HG02884 (cell line): ENCODE data around the gene PPP1R14D.
A peak's percentile ranks its signal among the peaks of the same experiment; 100 is the strongest.

ENCODE experiments used
- ATAC-seq: cut with Tn5 transposase; IDR thresholded peaks from one replicate; pipeline ENCODE4 v1.9.1; 2021; ENCODE audit warnings: mild to moderate bottlenecking, moderate library complexity; ENCODE audit not compliant: unreplicated experiment

Gene PPP1R14D

DNA sequence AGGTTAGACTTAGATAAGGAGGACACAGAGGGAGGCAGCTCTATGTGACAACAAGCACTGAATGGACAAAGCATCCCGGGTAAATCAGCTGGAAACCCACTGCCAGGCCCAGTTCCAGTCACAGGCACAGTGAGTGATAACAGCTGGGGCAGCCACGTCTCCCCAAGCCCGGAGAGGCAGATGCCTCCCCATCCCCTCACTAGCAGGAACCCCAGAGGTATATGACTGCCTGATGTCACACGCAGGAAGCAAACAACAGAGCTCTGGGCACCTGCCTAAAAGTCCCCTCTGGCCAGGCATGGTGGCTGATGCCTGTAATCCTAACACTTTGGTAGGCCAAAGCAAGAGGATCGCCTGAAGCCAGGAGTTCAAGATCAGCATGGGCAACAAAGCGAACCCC is 40.5 kb downstream of the PPP1R14D start:
- no peak for ATAC-seq

DNA sequence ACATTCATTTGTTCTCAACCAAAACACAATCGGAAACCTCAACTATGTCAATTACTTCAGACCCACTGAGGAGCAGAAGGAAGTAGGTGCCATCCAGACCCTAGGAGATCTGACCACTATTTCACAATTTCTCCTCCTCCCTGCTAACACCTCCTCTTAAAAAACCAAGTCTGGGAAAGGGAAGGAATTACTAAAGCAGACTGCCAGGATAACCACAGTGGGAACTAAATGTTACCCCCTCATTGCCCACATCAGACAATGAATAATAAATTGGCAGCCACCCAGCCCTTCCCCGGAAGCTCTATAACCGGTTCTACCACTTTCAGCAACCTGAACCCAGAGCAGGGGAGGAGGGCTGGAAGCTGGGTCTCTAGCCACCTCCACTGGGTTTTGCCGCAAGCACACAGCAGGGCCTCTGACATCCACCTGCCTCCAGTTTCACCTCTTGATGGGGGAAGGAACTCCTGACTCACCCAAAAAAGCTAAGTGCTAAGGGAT is 41.1 kb downstream of the PPP1R14D start:
- no peak for ATAC-seq

DNA sequence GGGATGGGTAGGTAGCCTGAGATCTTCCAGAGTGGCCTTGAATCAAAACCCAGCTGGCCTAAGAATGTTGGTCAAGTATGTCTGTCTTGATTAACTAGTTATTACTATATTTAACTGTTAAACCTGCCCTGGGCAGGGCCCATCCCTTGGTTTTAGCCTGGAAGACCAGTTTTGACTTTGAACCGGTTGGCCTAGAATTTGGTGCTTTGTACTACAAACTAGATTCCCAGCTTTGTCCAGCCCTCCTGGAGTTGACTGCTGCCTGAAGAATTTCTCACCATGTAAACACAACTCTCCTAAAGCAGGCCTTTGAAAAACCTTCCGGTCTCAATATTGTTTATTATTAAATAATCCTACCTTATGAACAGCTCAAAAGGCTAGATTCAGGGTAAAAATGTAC is 42.7 kb downstream of the PPP1R14D start:
- ATAC-seq: no peak

DNA sequence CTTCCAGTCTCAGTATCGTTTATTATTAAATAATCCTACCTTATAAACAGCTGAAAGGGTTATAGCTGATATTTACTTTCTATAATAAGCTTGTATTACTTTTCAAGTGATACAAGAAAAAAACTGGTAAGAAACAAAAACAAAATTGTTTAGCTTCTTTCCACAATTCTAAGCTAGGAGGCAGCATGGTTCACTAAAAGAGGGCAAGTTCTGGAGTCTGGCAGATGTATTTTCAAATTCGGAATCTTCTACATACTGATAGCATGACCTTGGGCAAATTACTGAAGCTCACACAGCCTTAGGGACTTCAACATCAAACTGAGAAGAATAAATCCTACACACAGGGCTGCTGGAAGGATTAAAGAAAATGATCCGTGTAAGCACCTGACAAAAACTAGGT is 43.3 kb downstream of the PPP1R14D start:
- no peak for ATAC-seq

DNA sequence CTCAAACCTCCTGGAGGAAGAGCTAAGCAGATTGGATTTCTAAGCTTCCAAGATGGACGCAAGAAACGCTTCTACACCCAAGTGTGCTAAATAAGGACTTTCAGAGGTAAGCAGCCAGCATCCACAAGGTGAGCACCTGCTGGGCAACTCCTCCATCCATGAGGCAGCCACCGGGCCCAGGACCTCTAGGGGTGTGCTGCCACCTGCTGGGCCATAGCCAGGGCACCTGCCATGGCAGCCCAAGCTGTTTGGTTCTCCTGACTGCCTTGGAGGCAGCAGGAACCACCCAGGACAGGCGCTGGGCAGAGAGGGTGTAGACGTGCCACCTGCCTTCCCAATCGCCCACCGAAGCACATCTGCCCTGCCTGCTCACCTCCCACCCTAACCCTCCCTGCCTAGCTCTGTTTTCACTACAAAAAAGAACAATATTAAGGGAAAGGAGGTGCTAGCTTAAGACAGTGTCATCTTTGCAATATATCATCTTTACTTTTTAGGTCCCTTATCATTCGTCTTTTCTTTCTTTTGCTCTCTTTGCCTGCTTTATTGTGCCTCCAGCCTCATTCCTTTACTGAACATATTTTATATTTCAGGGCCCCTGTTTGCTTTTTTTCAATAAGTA is 45.8 kb downstream of the PPP1R14D start:
- no peak for ATAC-seq

DNA sequence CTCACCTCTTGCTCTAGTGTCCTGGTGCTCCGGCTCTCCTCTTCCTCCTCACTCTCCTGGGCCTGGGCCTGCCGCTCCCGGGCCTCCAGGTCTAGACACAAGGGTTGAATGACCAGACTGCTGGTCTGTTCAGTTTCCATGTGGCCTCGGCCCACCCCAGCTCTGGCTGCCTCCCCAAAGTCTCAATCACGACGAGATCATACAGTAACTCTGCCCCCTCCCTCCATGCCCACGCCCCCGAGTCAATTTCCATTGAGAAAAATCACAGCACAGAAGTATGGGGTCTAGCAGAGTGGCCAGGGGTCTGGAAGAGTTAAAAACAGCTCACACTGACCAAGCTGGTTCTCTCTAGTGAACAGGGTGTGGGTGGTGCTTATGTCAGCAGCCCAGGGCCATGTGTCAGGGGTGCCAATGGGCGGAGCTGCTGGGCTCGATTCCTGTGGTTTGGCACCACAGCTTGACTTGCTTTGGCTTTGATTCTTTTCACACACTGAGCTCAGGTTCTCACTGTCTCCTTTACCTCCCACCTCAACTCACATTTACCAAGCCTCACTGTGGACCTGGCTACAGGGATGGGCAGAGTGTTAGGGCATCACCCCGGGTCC is 51.9 kb downstream of the PPP1R14D start:
- no peak for ATAC-seq

DNA sequence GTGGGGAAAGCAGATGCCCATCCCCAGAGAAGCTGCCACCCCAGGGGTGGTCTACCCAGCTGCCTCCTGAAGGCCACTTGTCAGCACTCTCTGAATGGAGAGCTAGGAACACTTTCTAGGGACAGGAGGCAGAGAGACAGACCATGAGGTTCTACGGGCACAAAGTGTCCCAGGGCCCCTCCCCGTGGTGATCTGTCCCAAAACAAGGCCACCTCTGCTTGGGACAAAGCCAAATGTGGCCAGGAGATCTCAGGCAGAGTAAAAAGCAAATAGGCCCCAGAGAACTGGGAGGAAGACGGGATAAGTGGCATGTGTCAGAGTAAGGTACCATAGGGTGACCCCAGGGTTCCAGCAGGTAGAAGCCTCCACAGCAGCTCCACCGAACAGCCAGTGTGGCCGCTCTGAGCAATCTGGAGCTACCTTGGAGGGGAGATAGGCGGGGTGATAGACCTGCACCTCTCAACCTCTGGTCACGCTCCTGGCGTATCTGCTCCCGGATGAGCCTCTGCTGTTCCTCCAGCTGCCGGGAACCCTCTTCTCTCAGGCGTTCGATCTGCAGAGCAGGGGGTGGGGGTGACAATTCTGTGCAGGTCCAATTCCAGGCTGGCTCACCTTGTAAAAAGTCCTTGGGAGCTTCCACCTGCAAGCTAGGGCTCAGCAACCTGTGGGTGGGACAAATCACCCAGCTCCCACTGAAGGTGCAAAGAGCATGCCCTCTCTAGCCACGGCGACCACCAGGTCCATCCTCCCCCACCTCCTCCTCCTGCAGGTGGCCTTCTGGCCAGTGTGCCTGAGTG is 52.6 kb downstream of the PPP1R14D start:
- no peak for ATAC-seq

DNA sequence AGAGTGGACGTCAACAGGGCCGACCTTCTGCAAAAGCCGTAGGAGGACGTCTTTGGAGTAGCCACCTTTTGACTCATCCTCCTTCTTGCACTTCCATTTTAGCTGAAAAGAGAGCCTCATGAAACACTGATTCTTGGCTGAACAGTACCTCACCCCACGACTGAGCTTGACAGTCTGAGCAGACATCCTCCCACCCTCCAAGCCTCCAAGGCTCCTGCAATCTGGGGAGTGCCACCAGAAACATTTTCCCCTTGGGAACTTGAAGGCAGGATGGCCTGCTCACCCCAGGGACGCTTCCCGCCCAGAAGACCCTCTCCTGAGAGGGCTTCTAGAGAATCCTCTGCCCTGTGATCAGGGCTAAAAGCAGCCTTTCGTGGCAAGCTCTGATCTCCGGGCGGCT is 53.5 kb downstream of the PPP1R14D start:
- ATAC-seq: no peak

DNA sequence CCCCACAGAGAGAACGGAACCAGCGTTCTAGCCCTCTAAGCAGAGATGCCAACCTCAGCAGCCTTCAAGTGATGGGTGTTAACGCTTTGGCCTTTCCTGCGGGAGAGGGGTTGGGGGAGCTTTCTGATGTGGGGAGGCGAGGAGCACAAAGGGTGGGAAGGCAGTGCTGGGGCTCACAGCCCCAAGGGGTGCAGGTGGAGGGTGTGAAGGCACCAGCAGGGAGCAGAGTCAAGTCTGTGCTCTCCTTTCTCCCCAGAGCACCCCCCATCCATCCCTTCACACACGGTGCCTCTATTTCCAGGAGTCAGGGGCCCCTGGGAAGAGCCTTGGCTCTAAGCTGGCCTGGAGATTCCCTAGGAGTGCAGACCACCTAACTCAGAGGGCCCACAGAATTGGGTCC is 54.6 kb downstream of the PPP1R14D start:
- no peak for ATAC-seq

DNA sequence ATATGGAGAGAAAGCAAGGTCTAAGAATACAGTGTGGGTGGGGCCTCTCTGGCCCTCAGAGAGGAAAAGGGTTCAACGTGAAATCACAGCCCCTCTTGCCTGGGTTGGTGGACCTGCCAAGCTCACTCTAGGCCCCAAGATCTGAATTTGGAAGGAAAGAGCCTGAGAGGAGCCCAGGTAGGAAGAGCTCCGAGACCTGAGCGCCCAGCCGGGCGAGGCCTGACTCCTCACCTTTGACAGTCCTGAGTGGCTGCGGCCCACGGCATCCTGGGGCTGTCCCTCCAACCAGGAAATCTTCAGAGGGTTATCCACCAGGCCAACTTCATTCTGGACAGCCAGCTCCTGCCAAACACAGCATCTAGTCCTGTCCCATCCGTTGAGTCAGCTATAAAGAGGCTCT is 55.0 kb downstream of the PPP1R14D start:
- no peak for ATAC-seq

DNA sequence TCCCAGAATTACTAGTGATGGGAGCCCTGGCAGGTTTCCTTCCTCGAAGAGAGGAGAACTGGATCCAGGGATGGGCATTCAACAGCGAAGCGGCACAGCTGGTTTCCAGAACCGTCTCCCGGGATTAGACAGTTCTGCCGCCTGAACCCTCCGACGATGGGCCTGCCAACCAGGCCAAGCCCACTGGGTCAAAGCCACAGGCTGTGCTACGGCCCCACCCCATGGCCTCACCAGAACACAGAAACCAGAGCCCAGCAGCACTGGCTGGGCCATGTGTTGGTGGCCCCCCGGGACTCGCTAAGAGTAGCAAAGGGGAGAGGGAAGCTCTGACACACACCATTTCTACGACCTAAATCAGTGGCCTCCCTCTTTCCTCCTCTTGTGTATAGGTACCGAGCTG is 56.5 kb downstream of the PPP1R14D start:
- ATAC-seq: no peak

DNA sequence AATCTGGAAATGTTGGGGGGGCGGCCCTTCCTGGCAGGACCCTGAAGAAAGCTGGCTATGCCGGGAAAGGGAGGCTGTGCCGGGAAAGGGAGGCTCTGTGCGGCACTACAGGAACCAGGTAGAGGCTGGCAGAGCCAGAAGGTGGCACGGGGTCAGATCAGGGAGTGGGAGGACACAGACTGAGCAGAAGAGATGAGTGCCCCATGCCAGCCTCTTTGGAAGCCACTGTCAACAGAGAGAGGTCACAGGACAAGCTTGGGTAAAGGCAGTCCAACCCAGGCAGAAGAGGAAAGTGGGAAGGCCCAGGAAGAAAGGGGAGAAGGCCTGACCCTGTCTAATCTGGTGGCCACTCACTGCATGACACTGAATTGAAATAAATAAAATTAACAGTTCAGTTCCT is 57.3 kb downstream of the PPP1R14D start:
- no peak for ATAC-seq

DNA sequence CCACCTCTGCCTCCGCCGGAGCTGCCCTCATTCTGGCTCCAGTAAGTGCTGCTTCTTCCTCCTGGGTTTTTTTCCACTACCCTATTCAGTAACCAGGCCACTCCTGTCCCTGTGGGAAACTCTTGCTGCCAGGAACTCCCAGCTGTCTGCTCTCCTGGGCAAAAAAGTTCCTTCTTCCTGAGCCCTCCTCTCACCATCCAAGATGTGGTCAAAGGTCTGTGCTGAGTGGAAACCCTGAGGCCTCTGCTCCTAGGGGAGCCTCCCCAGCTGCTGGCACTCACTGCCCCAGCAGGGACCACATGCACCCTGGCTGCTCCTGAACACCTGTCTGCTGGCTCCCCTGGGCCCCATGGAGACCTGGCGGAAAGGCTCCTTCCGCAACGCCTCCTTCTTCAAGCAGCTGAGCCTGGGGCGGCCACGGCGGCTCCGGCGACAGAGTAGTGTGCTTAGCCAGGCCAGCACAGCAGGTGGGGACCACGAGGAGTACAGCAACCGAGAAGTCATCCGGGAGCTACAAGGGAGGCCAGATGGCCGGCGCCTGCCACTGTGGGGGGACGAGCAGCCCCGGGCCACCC is 58.3 kb downstream of the PPP1R14D start:
- ATAC-seq: no peak

DNA sequence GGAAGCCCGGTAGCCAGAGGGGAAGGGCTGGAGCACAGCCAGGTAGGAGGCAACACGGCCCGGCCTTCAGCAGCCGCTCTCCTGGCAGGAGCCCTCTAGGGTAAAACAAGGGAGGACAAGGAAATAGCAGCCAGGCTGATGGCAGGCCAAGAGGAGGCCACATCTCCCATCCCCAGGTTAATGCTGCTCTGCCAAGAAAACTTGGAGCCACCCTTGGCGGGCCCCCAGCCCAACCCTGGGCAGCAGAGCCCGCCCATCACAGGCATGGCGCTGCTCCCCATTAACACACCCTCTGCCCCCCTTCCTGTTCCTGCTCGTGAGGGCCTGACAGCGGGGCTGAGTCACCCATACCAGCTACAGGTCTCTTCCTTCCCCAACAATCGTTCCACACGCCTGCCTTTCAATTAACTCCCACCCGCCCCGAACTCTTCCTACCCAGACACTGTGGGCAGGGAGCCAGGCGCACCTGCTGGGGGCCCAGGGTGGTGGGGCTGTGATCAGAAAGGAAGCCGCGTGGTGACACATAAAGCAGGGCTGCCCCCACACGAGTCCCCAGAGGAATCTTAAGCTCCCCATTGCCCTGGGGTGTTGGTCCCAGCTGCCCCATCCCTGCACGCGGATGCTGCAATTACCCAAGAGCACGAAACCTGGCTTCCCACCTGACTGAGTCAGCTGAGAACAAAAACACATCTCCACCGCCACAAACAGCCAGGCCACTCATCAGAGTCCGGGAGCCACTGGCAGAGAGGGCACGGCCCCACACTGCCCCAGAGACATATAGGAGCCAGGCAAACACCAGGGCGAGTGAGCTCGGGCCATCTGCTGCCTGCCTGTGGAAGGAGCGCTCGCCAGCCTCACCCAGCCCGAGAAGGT is 59.0 kb downstream of the PPP1R14D start, which contains the start of gene C15orf62:
Gene C15orf62, plus strand, starts transcription at position 707 of the 873 bp plus-strand sequence. CDS start 516 bp downstream, outside the sequence.
- ATAC-seq: peak; percentile 43

DNA sequence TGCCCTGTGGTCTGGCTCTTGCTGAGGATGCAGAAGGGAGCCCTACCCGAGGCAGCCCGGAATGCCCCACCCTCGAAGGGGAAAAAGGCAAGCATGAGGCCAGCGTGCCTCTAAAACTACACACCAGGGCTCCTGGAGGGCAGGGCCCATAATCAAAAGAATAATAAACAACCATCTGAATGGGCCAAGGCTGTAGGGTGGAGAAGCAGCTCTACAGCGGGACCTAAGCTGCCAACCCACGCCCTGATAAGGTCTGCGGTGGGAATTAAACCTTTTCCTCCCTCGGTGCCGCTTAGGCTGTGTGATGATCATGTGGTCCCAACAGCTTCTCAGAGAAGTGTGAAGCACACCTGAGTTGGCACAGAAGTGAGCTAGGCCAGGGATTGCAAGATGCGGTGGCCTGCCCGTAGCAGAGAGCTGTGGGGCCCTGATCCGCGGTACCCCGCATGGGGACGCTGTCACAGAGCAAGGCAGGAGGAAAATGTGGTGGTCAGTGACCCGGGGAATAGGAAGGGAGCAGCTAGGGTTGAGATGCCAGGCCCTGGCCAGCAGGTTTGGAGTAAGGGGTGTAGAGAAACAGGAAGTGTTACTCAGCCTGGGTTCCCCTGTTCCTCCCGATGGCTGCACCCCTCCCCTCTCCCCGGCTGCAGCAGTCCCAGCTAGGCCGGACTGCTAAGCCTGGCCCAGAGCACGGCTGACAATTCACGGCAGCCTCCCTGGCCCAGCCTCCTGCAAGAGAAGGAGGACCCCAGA is 59.8 kb downstream of the PPP1R14D start:
- no peak for ATAC-seq

DNA sequence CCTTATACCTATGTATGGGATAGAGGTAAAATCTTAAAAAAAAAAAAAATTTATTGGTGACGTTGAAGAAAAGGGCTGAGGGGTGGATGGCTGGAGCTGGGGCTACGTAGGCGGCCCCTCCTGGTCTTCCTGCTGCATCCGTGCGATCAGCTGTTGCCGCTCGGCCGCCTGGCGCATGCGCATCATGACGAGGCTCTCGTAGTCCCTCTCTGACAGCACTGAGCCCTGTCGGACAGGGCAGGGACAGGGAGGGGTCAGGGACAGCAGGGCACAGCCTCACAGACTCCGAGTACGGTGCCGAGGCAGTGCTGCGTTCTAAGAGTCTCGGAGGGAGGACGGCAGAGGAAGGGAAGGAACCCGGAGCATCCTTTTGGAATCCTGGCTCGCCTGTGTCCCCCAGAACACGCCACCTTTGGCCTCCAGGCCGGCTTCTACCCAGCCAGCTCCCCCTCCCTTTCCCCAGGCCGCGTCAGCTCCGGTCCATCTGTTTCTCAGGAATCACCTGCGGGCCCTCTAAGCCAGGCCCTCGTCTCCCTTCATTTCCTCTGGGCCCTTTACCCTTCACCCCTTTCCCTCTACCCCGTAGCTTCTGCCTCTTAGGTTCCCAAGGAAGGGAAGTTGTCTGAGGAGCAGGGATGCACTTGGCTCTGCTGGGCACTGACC is 60.5 kb downstream of the PPP1R14D start:
- no peak for ATAC-seq

DNA sequence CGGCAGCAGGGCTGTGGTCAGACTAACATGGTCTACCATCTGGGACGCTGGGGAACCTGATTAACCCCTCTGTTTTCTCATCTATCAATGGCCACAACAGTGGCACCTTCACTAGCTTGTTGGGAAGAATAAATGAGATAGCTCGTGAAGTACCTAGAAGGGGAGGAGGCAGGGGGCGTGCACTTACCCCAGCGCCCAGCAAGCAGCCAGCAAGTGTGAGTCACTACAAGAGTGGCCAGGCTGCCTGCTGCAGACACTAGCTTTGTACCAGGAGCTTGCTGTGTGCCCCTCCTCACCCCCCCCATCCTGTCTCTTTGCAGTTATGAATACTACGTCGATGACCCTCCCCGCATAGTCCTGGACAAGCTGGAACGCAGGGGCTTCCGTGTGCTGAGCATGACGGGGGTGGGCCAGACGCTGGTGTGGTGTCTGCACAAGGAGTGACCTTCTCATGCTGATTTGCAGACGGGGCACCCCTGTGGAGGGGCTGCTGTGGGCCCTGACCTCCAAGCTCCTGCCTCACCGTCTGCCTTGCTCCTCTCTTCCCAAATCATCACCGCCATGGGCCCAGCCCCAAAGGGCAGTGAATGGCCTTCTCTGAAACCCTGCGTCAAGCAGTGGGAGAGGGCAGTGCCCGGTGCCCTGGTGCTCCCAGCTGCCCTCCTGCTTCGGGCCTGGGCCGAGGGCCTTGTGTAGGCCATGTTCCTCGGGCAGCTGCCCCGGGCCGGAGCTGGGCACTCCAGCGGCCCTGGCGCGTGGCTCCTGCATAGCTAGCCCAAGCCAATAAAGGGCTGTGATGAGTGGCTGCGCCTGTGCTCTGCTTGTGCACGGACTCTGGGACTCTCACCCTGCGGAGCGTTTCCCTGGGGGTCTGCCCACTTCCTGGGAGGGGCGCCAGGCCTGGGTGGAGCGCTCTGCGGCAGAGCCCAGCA is 61.3 kb downstream of the PPP1R14D start:
- ATAC-seq: no peak

DNA sequence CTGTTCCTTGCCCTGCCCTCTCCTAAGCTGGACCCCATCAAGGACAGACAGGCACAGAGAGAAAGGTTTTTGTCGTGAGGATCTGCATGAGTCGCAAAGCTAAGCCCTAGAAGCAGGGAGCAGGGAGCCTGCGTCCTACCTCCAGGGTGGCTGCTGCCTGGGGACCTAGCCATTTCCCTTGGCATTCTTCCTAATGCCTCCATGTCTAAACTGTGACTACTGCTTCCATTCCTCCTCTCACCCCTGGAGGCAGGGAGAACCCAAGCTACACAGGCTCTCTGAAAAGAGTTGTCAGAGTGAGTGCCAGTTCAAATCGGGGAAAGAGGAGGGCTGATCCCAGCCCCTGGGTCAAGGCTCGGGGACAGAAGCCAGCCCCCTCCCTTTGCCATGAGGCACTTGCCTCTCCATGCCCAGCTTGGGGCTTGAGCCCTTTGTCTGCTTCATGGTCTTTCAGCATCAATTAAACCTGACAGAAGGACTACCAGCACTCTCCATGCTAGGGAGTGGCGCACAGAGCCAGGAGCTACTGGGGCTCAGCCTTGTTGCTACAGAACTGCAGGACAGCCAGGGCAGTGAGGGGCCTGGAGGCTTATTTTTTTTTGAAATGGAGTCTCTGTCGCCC is 62.2 kb downstream of the PPP1R14D start:
- ATAC-seq: no peak
